ENCODE measurements around the gene GINM1.
A peak's percentile ranks its signal among the peaks of the same experiment; 100 is the strongest.

GRCh38 chr6:149560736-149561135 is 5.4 kb upstream of the GINM1 start:
- TF ChIP-seq MEF2A (IDR thresholded peaks at IDR 0.05; ENCODE audit: borderline replicate concordance, low read depth) = no peak
- peak; percentile 58 for TF ChIP-seq CTCF (IDR thresholded peaks at IDR 0.05)
- no peak for TF ChIP-seq RFX5 (IDR thresholded peaks at IDR 0.05; ENCODE audit: low read length)
- no peak for TF ChIP-seq JUND (IDR thresholded peaks at IDR 0.05)
- no peak for TF ChIP-seq GABPA (IDR thresholded peaks at IDR 0.05; ENCODE audit: low read depth)
- no peak for TF ChIP-seq EZH2phosphoT487 (IDR thresholded peaks at IDR 0.05; ENCODE audit: borderline replicate concordance, low read depth)
- no peak for TF ChIP-seq EP300 (IDR thresholded peaks at IDR 0.05; ENCODE audit: borderline replicate concordance in 1 of 2, low read depth in 1 of 2, low read length in 1 of 2)
- no peak for TF ChIP-seq YY1 (IDR thresholded peaks at IDR 0.05; ENCODE audit: low read depth)
- TF ChIP-seq SMC3 (IDR thresholded peaks at IDR 0.05; ENCODE audit: low read depth, low read length) = no peak
- TF ChIP-seq CHD2 (IDR thresholded peaks at IDR 0.05; ENCODE audit: low read length, partially characterized antibody) = no peak
- no peak for TF ChIP-seq USF2 (IDR thresholded peaks at IDR 0.05; ENCODE audit: borderline replicate concordance, low read depth, low read length)

Data from SK-N-SH (cell line).